Esophagus mucosa (tissue), 1 donor: ENCODE measurements around the gene BAG1. TPM values are rescaled to one million over a fixed set of nuclear protein-coding genes. Genes with fewer than 3 reads are reported as not detected.

ENCODE experiments used
- ATAC-seq: fragments of 200-7000 bp; cut with Tn5 transposase; one replicate; pipeline ENCODE4 v1.9.1; 2020
- total RNA-seq: library from RNA; stranded (reverse); gene quantifications from one replicate; pipeline ENCODE4 v1.2.4, GENCODE V29; 2023
- donor health status: DM: yes; HTN: yes; CAD: no.

BAG1 gene
- total RNA-seq, 1 donor from 2014 or later, result 95.3 TPM

- ATAC-seq, result no peak
Measured at GRCh38 chr9:33273266-33273971, 8.9 kb upstream of the BAG1 start.

GRCh38 chr9:33272061-33272460 lies 7.6 kb upstream of the BAG1 start:
- ATAC-seq, result no peak

GRCh38 chr9:33270146-33270545 lies 5.6 kb upstream of the BAG1 start:
- ATAC-seq, result no peak

GRCh38 chr9:33267151-33267767 lies 2.8 kb upstream of the BAG1 start:
- ATAC-seq, result no peak

- no peak for ATAC-seq
Measured at GRCh38 chr9:33265211-33265865, 830 bp upstream of the BAG1 start.

GRCh38 chr9:33264003-33264472 lies 470 bp downstream of the BAG1 start:
- peak; percentile 17 for ATAC-seq

- peak; percentile 5 for ATAC-seq
Measured at GRCh38 chr9:33263131-33264002, 1.1 kb downstream of the BAG1 start.

- no peak for ATAC-seq
Measured at GRCh38 chr9:33260372-33260771, 4.1 kb downstream of the BAG1 start.

- ATAC-seq, result no peak
Measured at GRCh38 chr9:33257276-33257675, 7.2 kb downstream of the BAG1 start.

GRCh38 chr9:33256236-33256635 lies 8.3 kb downstream of the BAG1 start:
- ATAC-seq, result no peak

- ATAC-seq, result no peak
Measured at GRCh38 chr9:33255471-33255870, 9.0 kb downstream of the BAG1 start.

- ATAC-seq, result no peak
Measured at GRCh38 chr9:33255014-33255413, 9.5 kb downstream of the BAG1 start.

GRCh38 chr9:33254211-33254610 lies 10.3 kb downstream of the BAG1 start:
- ATAC-seq, result no peak

- ATAC-seq, result peak; percentile 36
Measured at GRCh38 chr9:33250458-33250995, 14.0 kb downstream of the BAG1 start.

GRCh38 chr9:33249983-33250382 lies 14.5 kb downstream of the BAG1 start:
- ATAC-seq, result no peak

GRCh38 chr9:33249087-33249658 lies 15.3 kb downstream of the BAG1 start:
- ATAC-seq, result peak; percentile 6

GRCh38 chr9:33248606-33249005 lies 15.9 kb downstream of the BAG1 start:
- no peak for ATAC-seq

- ATAC-seq, result no peak
Measured at GRCh38 chr9:33246269-33246860, 18.1 kb downstream of the BAG1 start.

GRCh38 chr9:33245341-33245740 lies 19.2 kb downstream of the BAG1 start:
- no peak for ATAC-seq

GRCh38 chr9:33244137-33244784 lies 20.2 kb downstream of the BAG1 start:
- ATAC-seq, result no peak

GRCh38 chr9:33242609-33243134 lies 21.8 kb downstream of the BAG1 start:
- no peak for ATAC-seq
